GM19025 (cell line): ENCODE measurements around the gene CERS4.
"Not testable (repeated sequence)": the region's sequence is repeated elsewhere in the genome, so short reads cannot be mapped to it uniquely, and the experiment has no call there.

ENCODE experiments used
- ATAC-seq: cut with Tn5 transposase; IDR thresholded peaks from one replicate; pipeline ENCODE4 v1.9.1; 2021; ENCODE audit warnings: mild to moderate bottlenecking, low read depth, moderate library complexity; ENCODE audit not compliant: unreplicated experiment

The CERS4 gene

GRCh38 chr19:8240274-8241229 is 31.4 kb downstream of the CERS4 start:
- no peak for ATAC-seq

DNA sequence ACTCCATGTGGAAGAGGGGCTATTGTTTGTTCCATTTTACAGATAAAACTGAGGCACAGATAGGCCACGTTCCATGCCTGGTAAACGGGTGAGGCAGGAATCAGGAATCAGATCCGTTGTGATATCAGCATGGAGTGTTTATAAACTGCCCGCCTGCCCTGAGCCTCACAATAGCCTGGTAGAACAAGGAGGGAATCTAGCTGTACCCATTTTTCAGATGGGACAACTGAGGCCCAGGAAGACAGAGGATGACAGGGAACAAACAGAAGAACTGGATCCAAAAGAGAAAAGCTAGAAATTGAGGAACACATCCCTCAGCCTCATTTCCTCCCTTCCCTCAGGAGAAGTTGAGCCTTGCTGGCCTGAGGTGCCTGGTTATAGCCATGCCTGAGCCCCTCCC is 32.5 kb downstream of the CERS4 start:
- no peak for ATAC-seq

GRCh38 chr19:8242211-8242821 is 33.1 kb downstream of the CERS4 start:
- ATAC-seq = no peak

DNA sequence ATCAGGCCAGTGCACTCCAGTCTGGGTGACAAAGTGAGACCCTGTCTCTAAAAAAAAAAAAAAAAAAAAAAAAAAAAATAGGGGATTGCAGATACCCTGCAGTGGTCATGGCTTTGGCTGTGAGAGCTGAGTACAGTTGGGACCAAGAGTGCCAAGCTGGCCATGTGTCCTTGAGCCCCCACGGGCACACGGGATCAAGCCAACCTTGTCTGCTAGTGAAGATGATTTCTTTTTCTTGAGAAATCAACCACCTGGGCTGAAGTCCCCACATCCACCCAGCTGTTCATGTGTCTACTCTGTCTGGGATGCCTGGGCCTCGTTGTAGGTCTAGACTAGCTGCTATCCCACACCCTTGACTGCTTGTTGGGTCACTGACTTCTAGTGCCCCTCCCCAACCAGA is 34.0 kb downstream of the CERS4 start:
- no peak for ATAC-seq

- ATAC-seq = no peak
These were observed 35.3 kb downstream of the CERS4 start for GRCh38 chr19:8244442-8244841.

DNA sequence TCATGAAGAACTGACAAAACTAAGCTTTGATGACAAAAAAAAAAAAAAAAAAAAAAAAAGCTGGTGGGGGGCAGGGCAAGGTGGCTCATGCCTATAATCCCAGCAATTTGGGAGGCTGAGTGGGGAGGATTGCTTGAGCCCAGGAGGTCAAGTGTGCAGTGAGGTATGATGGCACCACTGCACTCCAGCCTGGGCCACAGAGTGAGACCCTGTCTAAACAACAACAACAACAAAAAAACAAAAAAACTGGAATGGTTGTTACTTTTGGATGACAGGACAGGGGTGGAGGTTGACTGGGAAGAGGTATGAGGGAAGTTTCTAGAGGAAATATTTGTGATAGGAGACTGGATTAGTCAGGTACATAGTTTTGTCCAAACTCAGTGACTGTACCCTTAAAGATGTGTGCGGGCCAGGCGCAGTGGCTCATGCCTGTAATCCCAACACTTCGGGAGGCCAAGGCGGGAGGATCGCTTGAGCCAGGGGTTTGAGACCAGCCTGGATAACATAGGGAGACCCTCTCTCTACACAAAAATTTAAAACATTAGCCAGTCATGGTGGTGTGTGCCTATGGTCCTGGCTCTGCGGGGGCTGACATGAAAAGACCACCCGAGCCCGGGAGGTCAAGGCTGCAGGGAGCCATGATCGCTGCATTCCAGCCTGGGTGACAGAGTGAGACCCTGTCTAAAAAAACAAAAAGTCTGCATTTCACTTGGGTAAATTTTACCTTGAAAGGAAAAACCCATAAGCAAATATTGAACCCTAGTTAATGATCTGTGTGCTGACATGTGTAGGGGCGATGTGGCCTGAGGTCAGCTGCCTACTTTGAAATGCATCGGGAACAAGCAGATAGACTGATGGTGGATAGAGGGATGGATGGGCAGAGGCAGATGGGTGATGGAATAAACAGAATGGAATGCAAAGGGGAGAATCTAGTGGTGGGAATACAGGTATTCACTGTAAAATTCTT is 37.0 kb downstream of the CERS4 start:
- no peak for ATAC-seq

DNA sequence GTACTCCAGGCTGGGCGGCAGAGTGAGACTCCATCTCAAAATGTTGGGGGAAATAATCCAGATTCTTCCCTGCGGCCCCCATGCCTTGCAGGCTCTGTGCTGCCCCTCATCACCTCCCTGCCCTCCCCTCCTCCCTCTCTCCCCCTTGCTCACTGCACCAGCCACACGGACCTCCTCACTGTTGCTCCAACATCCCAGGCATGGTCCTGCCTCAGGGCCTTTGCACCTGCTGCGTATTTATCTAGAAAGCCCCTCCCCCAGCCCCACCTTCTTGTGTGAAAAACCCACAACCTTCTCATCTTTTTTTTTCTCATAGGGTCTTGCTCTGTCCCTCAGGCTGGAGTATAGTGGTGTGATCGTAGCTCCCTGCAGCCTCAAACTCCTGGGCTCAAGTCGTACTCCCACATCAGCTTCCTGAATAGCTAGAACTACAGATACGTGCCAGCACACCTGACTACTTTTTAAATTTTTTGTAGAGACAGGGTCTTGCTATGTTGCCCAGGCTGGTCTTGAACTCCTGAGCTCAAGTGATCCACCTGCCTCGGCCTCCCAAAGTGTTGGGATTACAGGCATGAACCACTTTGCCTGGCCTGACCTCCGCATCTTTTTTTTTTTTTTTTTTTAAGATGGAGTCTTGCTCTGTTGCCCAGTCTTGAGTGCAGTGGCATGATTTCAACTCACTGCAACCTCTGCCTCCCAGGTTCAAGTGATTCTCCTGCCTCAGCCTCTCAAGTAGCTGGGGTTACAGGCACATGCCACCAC is 38.1 kb downstream of the CERS4 start:
- not testable (repeated sequence) for ATAC-seq

- ATAC-seq = no peak
These were observed 39.5 kb downstream of the CERS4 start for GRCh38 chr19:8248348-8249328.

DNA sequence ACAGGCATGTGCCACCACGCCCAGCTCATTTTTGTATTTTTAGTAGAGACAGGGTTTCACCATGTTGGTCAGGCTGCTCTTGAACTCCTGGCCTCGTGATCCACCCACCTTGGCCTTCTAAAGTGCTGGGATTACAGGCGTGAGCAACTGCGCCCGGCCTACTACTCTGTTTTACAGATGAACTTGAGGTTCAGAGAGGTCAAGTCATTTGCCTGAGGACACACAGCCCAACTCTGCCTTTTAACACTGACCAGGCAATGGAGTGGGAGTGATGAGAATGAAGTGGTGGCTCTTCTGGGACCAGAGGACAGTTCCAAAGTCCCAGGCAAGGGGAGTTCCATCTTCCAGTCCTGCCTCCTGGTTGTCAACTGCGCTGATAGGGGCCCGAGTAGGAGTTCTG is 41.4 kb downstream of the CERS4 start:
- ATAC-seq = no peak

- ATAC-seq = no peak
These were observed 41.9 kb downstream of the CERS4 start for GRCh38 chr19:8251025-8251472.

DNA sequence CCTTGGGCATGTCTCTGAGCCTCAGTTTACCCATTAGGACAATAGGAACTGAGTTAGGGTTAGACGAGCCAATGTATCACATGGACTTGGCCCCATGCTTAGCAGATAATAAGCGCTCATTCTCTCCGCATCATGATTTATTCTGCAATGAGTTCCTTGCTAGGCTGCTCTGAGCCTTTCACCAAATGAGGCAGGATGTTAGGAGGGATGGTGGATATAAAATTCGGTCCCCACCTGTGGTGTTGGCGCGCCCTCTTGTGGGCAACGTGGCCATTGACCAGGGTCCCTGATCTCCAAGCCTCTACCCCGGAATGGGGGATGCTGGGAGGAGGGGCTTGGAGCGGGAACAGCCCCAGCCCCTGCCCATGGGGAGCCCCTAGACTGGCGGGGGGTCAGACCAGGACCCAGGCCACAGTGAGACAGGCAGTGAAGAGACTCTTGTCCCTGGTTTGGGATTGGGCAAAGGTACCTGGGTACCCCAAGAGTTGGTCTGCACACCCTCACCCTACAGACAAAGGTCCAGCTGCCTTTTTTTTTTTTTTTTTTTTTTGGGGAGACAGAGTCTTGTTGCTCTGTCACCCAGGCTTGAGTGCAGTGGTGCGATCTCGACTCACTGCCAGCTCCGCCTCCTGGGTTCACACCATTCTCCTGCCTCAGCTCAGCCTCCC is 43.9 kb downstream of the CERS4 start:
- no peak for ATAC-seq

DNA sequence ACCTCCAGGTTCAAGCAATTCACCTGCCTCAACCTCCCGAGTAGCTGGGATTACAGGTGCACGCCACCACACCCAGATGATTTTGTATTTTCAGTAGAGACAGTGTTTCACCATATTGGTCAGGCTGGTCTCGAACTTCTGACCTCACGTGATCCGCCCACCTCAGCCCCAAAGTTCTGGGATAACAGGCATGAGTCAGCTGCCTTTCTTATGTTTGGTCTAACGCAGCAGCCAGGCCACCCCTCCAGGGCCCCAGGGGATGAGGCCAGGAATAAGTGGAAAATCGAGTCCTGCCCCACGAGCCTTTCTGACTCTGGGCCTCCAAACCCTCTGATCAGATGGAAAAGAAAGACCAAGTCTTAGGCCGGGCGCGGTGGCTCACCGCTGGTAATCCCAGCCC is 44.5 kb downstream of the CERS4 start:
- ATAC-seq = no peak

- ATAC-seq = no peak
These were observed 45.3 kb downstream of the CERS4 start for GRCh38 chr19:8254286-8255001.

GRCh38 chr19:8255426-8256125 is 46.4 kb downstream of the CERS4 start:
- ATAC-seq = no peak

GRCh38 chr19:8256276-8257051 is 47.3 kb downstream of the CERS4 start:
- ATAC-seq = no peak

- ATAC-seq = no peak
These were observed 47.9 kb downstream of the CERS4 start for GRCh38 chr19:8257052-8257443.
